ENCODE results near the gene OVCA2.

The OVCA2 gene

DNA sequence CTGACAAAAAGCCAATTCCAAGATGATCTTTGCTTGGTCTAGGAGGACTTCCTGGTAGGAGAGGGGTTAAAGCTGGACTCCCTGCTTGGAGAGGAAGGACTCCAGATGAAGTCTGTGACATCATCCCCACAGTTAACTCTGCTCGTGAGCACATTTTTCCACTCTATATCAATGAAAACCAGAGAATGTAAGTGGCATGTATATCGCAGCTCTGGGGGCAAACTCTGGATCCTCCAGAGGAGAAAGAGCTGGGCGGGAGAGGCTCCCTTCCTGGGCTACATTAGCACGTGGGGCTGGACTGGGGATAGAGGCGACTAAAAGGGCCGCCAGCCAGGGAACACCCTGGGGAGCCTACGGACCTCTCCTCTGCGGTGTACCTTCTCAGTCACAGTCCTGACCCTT is 47.2 kb downstream of the OVCA2 start:
- peak; percentile 75 for DNase-seq

DNA sequence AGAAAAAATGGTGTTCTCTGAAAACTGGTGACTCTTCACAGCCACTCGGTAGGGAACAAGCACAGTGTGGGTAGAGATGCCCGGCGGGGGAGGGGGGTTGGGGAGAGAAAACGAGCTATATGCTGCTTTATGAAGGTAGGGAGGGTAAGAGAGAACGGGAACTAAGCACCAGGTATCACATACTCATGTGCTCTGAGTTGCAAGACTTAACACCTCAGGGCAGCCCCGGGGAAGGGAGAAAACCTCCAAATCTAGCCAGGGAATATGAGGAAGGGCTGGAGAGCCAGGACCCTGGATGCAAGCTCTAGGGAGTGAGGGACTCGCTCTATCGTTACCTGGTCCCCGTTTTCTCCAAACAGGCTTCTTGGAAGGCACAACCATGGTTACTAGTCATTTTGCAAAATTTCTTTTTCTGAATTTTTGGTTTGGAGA is 48.4 kb downstream of the OVCA2 start:
- DNase-seq: no peak

DNA sequence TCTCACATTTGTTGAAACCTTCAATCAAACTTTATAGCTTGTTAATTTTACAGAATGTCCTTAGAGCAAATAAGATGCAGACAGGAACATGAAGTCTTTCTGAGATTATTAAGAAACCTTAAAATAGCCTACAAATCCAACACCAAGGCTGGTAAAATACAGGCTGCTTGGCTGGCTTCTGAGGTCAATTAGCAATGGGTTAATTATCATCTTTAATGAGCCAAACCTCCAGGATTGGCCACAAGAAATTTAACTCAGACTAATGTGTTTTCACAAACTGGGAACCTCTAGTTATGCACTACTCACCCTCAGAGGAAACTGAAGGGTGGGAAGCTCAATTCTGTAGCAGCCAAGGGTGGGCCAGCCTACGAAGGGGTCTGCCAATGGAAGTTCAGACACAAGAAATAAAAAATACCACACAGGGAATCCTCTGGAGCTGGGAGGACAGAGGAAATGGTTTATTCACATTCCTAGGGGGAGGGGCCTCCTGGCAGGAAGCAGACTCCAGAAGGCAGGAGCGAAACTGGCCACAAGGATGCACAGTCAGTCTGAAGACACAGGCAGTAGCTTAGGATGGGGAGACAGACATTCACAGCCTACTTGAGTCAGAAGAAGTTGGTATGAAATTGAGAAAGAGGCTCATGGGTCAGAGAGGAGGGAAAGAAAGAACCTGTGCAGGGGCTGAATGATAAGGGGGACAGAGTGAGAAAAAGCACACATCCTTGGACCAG is 49.1 kb downstream of the OVCA2 start:
- peak; percentile 98 for DNase-seq

DNA sequence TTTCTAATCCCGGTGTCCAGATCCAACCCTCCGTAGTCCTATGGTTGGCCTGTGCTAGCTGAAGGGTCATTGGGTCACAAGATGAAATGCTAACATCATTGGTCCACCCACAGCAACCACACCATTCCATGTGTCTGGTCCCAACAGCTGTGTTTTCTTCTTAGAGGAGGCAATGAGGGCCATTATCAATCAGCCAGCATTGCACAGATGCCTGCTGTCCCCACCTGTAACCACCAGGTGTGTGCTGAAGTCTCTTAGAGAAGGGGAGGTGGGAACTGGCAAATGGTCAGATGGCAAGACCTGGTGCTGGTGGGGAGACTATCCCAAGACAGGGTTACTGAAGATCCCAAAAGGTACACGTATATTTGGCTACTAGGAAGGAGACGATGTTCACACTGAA is 50.4 kb downstream of the OVCA2 start:
- no peak for DNase-seq
